Adrenal gland (tissue), 12 donors: ENCODE measurements around the gene PRM1. TPM values are rescaled to one million over a fixed set of nuclear protein-coding genes. Genes with fewer than 3 reads are reported as not detected.

ENCODE experiments used
- DNase-seq, 7 donors: peaks; one replicate each; pipeline ENCODE4 v3.0.0-alpha.2; 2019 to 2020
- H3K27ac ChIP-seq, 5 donors: fragments of 200-600 bp; sonication (generic) in 4 of 5; 1 replicate in 3 of 5; 2 replicates in 2 of 5; pipeline versions ENCODE4 v1.5.1 to v1.8.0; 2016 to 2020; ENCODE audit warnings: mild to moderate bottlenecking in 1 of 5
- H3K27me3 ChIP-seq: fragments of 200-600 bp; 2 replicates; pipeline ENCODE4 v1.8.0; 2021
- H3K36me3 ChIP-seq, 2 donors: fragments of 200-600 bp; replicated peaks in 1 of 2; 1 replicate in 1 of 2; 2 replicates in 1 of 2; pipeline versions ENCODE4 v1.5.1 to v1.8.0; 2018 to 2022
- H3K4me1 ChIP-seq, 2 donors: fragments of 200-600 bp; replicated peaks in 1 of 2; 1 replicate in 1 of 2; 2 replicates in 1 of 2; pipeline versions ENCODE4 v1.5.1 to v1.8.0; 2018 to 2021
- H3K4me3 ChIP-seq, 4 donors: fragments of 200-600 bp; sonication (generic) in 3 of 4; one replicate each; pipeline ENCODE4 v1.5.1; 2016 to 2018
- H3K9me3 ChIP-seq, 3 donors: fragments of 200-600 bp; sonication (generic) in 1 of 3; replicated peaks in 1 of 3; 1 replicate in 2 of 3; 2 replicates in 1 of 3; pipeline versions ENCODE4 v1.5.1 to v1.8.0; 2016 to 2021
- POLR2A ChIP-seq, 2 donors: fragments of 450-650 bp; IDR thresholded peaks; one replicate each; pipeline ENCODE4 v1.6.1; 2017; ENCODE audit warnings: antibody characterized with exemption in 2 of 2, mild to moderate bottlenecking in 2 of 2, moderate library complexity in 1 of 2
- WGBS, 4 donors: extraction: QIAGEN DNeasy Blood & Tissue Kit in 2 of 4; methylation state at CpG; one replicate each; pipeline versions ENCODE4 v1.1.5 to v1.1.7; 2013 to 2017; 5-methylcytosine and 5-hydroxymethylcytosine counted together
- intact Hi-C, 2 donors: fragments of 100-400 bp; cut with DNase I; formaldehyde crosslinking; loops; one replicate each; pipeline versions ENCODE4 v1.14.1 to v1.15.0; 2022 to 2023
- polyA plus RNA-seq, 3 donors: library from polyadenylated mRNA; stranded (reverse); fragments of 200-250 nt in 2 of 3; fragments of 350-450 nt in 1 of 3; fragmentation: Illumina TruSeq in 1 of 3; extraction: RNeasy Lipid Tissue Mini Kit (QIAGEN cat#74804) in 1 of 3; gene quantifications; one replicate each; pipeline ENCODE4 v1.2.3, GENCODE V29; 2013 to 2014
- total RNA-seq, 9 donors: library from RNA; depleted of rRNA in 4 of 9; stranded (reverse); fragments of >200 nt in 4 of 9; fragments of 120-200 nt in 1 of 9; fragmentation: NEBNext Ultra II Directional in 1 of 9; extraction: Animal tissue kit (Norgen Biotek cat#: 25700) in 1 of 9; gene quantifications; one replicate each; pipeline versions ENCODE4 v1.1.0 to v1.2.4, GENCODE V29; 2013 to 2023
- TF ChIP-seq, protein P1 (sequence below), 6 experiments: fragments of 450-650 bp in 4 of 6; fragments of 200-600 bp in 2 of 6; sonication (generic) in 1 of 6; IDR thresholded peaks; 1 replicate in 5 of 6; 2 replicates in 1 of 6; pipeline versions ENCODE4 v1.5.1 to v1.8.0; 2016 to 2021; ENCODE audit warnings: antibody characterized with exemption in 6 of 6, mild to moderate bottlenecking in 2 of 6, moderate library complexity in 1 of 6
- donor health status: healthy with polysubstance abuse.
- donor health status: Bipolar disorder and iron deficiency.
- donor health status: DM: yes; HTN: yes; CAD: no.
- donor health status: DM: no; HTN: no; CAD: no.
- donor health status: DM: no; HTN: no; CAD: no.
- donor health status: DM: yes; HTN: yes; CAD: no.

The PRM1 gene
- total and polyA plus RNA-seq, 12 donors: not detected

DNA sequence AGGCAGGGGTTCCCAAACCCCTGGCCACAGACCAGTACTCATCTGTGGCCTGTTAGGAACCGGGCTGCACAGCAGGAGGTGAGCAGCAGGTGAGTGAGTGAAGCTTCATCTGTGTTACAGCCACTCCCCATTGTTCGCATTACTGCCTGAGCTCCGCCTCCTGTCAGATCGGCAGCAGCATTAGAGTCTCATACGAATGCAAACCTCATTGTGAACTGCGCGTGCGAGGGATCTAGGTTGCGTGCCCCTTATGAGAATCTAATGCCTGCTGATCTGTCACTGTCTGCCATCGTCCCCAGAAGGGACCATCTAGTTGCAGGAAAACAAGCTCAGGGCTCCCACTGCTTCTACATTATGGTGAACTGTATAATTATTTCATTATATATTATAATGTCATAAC lies 39.0 kb upstream of the PRM1 start:
- no peak overlapping the region for H3K27ac ChIP-seq
- no peaks in the 10 kb centered on the region for H3K36me3 ChIP-seq
- DNase-seq: no peak
- intact Hi-C loops: no loop called here
- no peaks in the 10 kb centered on the region for H3K9me3 ChIP-seq
- H3K4me3 ChIP-seq: no peak overlapping the region
- no peaks in the 10 kb centered on the region for H3K4me1 ChIP-seq
- H3K27me3 ChIP-seq: no peaks in the 10 kb centered on the region
- whole genome bisulfite sequencing, 4 donors: 81 to 92% (median 86%) methylated on average over 9 to 10 of the region's 10 CpGs
- TF ChIP-seq, protein P1, sequence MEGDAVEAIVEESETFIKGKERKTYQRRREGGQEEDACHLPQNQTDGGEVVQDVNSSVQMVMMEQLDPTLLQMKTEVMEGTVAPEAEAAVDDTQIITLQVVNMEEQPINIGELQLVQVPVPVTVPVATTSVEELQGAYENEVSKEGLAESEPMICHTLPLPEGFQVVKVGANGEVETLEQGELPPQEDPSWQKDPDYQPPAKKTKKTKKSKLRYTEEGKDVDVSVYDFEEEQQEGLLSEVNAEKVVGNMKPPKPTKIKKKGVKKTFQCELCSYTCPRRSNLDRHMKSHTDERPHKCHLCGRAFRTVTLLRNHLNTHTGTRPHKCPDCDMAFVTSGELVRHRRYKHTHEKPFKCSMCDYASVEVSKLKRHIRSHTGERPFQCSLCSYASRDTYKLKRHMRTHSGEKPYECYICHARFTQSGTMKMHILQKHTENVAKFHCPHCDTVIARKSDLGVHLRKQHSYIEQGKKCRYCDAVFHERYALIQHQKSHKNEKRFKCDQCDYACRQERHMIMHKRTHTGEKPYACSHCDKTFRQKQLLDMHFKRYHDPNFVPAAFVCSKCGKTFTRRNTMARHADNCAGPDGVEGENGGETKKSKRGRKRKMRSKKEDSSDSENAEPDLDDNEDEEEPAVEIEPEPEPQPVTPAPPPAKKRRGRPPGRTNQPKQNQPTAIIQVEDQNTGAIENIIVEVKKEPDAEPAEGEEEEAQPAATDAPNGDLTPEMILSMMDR (IDR thresholded peaks at IDR 0.05): no peak
- TF ChIP-seq POLR2A (IDR thresholded peaks at IDR 0.05): no peak

DNA sequence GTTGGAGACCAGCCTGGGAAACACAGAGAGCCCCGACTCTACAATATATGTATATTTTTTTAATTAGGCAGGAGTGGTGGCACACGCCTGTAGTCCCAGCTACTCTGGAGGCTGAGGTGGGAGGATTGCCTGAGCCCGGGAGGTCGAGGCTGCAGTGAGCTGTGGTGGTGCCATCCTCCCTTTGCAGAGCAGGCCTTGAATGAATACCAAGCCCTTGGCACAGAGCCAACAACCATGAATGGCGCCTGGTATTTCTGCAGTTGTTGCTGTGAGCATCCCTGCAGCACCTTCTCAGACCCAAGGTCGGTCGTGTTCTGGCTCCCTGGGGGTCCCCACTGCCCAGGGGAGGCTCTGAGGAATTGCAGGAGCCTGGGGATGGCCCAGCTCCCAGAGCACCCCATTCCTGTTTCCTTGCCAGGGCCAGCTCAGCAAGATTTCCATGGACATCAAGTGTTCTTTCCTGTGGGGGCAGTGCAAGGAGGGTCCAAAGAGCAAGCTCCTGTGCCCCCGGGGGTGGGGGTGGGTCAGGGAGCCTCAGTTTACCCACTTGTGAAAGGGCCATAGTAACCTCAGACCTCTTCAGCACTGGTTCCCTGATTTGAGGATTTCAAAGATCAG lies 38.5 kb upstream of the PRM1 start:
- no peak overlapping the region for H3K27ac ChIP-seq
- no peaks in the 10 kb centered on the region for H3K36me3 ChIP-seq
- WGBS, 4 donors: 54 to 71% (median 56%) methylated on average over 4 to 8 of the region's 8 CpGs
- no peak overlapping the region for H3K4me3 ChIP-seq
- no peaks in the 10 kb centered on the region for H3K4me1 ChIP-seq
- no peaks in the 10 kb centered on the region for H3K9me3 ChIP-seq
- intact Hi-C loops: no loop called here
- no peaks in the 10 kb centered on the region for H3K27me3 ChIP-seq
- DNase-seq: peak in 3 of 7 donors; percentile 28 to 62 (median 41)
- TF ChIP-seq POLR2A (IDR thresholded peaks at IDR 0.05): no peak
- TF ChIP-seq, protein P1 (IDR thresholded peaks at IDR 0.05): no peak

DNA sequence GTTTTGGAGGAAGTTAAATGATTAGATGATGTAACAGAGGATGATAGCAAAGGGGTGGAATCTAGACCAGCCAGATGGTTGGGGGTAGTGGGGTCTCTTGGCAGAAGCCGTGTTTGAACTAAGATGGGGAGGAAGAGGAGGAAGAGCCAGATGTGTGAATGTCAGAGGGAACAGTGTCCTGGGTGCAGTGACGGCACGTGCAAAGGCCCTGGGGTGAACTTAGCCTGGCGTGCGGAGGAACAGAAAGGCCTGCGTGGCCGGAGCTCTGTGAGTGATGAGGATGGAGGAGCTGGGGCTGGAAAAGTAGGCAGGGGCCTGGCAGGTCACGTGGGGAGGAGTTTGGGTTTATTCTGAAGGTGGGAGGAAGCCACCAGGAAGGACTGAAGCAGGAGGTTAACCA lies 37.7 kb upstream of the PRM1 start:
- TF ChIP-seq, protein P1 (IDR thresholded peaks at IDR 0.05): no peak
- TF ChIP-seq POLR2A (IDR thresholded peaks at IDR 0.05): no peak
- no peaks in the 10 kb centered on the region for H3K27me3 ChIP-seq
- 78 to 91% (median 88%) methylated on average over 8 of the region's 8 CpGs for WGBS, 4 donors

DNA sequence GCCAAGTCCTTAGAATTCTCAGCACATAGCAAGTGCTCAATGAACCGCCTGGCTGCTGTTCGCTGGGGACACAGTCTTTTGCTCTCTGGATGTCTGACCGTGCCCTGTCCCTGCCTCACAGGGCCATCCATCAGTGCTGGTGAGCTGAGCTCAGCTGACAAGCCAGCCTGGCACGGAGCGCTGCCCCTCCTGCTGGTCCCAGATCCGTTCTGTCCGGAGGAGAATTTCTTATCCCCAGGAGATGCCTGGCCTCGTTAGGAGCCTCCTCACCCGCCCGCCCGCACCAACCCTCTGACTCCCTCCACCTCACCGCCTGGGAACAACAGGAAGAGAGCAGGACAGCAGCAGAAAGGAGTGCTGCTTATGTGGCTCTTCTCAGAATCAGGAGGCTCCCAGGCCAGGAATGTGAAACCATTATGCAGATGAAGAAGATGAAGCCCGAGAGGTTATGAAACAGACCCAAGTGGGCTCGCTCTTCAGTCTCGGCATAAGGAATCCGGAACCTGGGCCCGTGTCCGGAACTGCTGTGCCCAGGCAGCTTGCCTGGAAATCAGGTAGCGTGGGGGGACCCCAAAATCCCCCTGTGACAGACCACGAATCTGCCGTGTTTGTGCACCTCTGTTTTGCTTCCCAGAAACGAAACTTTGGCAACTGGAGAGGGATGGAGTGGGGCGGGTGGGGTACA lies 35.3 kb upstream of the PRM1 start:
- peaks cover 0 to 3% of the 10 kb centered on the region in 2 donors for H3K4me1 ChIP-seq
- 72 to 89% (median 80%) methylated on average over 13 to 23 of the region's 23 CpGs for WGBS, 4 donors
- no peak overlapping the region for H3K27ac ChIP-seq
- H3K27me3 ChIP-seq: no peaks in the 10 kb centered on the region
- no peaks in the 10 kb centered on the region for H3K36me3 ChIP-seq
- no peak for TF ChIP-seq POLR2A (IDR thresholded peaks at IDR 0.05)
- TF ChIP-seq, protein P1 (IDR thresholded peaks at IDR 0.05): no peak
- DNase-seq: no peak
- no peak overlapping the region for H3K4me3 ChIP-seq
- intact Hi-C loops: no loop called here
- no peaks in the 10 kb centered on the region for H3K9me3 ChIP-seq

More for the DNA sequence above, 37.7 kb upstream of the PRM1 start:
- intact Hi-C loops: no loop called here
- Histone ChIP-seq H3K4me1 (no peaks in the 10 kb centered on the region), H3K27ac (no peak overlapping the region), H3K36me3 (no peaks in the 10 kb centered on the region), H3K4me3 (no peak overlapping the region), H3K9me3 (no peaks in the 10 kb centered on the region)
- DNase-seq: no peak
